ENCODE results near the gene SLC24A4.

Gene SLC24A4

GRCh38 chr14:92309968-92310530 lies 12.9 kb upstream of the SLC24A4 start:
- no peak for TF ChIP-seq EZH2phosphoT487 (IDR thresholded peaks at IDR 0.05; ENCODE audit: borderline replicate concordance)

GRCh38 chr14:92310776-92311375 lies 12.1 kb upstream of the SLC24A4 start:
- no peak overlapping the region for H2AFZ ChIP-seq (ENCODE audit: low read length)
- H3K9ac ChIP-seq (ENCODE audit: low read depth, low read length, poor library complexity, severe bottlenecking) = no peak overlapping the region
- H3K9me2 ChIP-seq (replicated peaks; ENCODE audit: low read depth, low read length) = no peaks in the 10 kb centered on the region
- H3F3A ChIP-seq (ENCODE audit: low read depth) = no peaks in the 10 kb centered on the region
- no peaks in the 10 kb centered on the region for H3K27me3 ChIP-seq (ENCODE audit: insufficient read depth, low read length, poor library complexity, severe bottlenecking)
- peaks cover 7% of the 10 kb centered on the region for H3K4me1 ChIP-seq (ENCODE audit: insufficient read depth, low read length, poor library complexity, severe bottlenecking)
- H3K4me2 ChIP-seq (ENCODE audit: low read depth, low read length, poor library complexity, severe bottlenecking) = no peak overlapping the region
- H3K36me3 ChIP-seq (ENCODE audit: insufficient read depth, low read length) = no peaks in the 10 kb centered on the region
- TF ChIP-seq EZH2phosphoT487 (IDR thresholded peaks at IDR 0.05; ENCODE audit: borderline replicate concordance) (no peak), CTCF (conservative IDR thresholded peaks at IDR 0.05; ENCODE audit: low read length) (no peak)
- H3K79me2 ChIP-seq (ENCODE audit: insufficient read depth, low read length) = no peaks in the 10 kb centered on the region
- no peaks in the 10 kb centered on the region for H3K9me3 ChIP-seq (ENCODE audit: insufficient read depth, low read depth, low read length)
- H3K4me3 ChIP-seq (ENCODE audit: low read length, poor library complexity, severe bottlenecking) = no peak overlapping the region
- H4K20me1 ChIP-seq (ENCODE audit: insufficient read depth, low read length, poor library complexity, severe bottlenecking) = no peaks in the 10 kb centered on the region

More at GRCh38 chr14:92309968-92310530, 12.9 kb upstream of the SLC24A4 start:
- Histone ChIP-seq H3K9me3 (ENCODE audit: insufficient read depth, low read depth, low read length) (no peaks in the 10 kb centered on the region), H3K9ac (ENCODE audit: low read depth, low read length, poor library complexity, severe bottlenecking) (no peak overlapping the region), H4K20me1 (ENCODE audit: insufficient read depth, low read length, poor library complexity, severe bottlenecking) (no peaks in the 10 kb centered on the region), H2AFZ (ENCODE audit: low read length) (no peak overlapping the region), H3K9me2 (replicated peaks; ENCODE audit: low read depth, low read length) (no peaks in the 10 kb centered on the region), H3F3A (ENCODE audit: low read depth) (no peaks in the 10 kb centered on the region), H3K4me1 (ENCODE audit: insufficient read depth, low read length, poor library complexity, severe bottlenecking) (peaks cover 7% of the 10 kb centered on the region), H3K4me2 (ENCODE audit: low read depth, low read length, poor library complexity, severe bottlenecking) (no peak overlapping the region), H3K27me3 (ENCODE audit: insufficient read depth, low read length, poor library complexity, severe bottlenecking) (no peaks in the 10 kb centered on the region), H3K36me3 (ENCODE audit: insufficient read depth, low read length) (no peaks in the 10 kb centered on the region), H3K4me3 (ENCODE audit: low read length, poor library complexity, severe bottlenecking) (no peak overlapping the region), H3K79me2 (ENCODE audit: insufficient read depth, low read length) (no peaks in the 10 kb centered on the region)

- Histone ChIP-seq H2AFZ (ENCODE audit: low read length) (no peak overlapping the region), H3K9ac (ENCODE audit: low read depth, low read length, poor library complexity, severe bottlenecking) (no peak overlapping the region), H3F3A (ENCODE audit: low read depth) (no peaks in the 10 kb centered on the region), H3K4me2 (ENCODE audit: low read depth, low read length, poor library complexity, severe bottlenecking) (no peak overlapping the region), H3K79me2 (ENCODE audit: insufficient read depth, low read length) (no peaks in the 10 kb centered on the region), H3K36me3 (ENCODE audit: insufficient read depth, low read length) (no peaks in the 10 kb centered on the region), H3K9me2 (replicated peaks; ENCODE audit: low read depth, low read length) (no peaks in the 10 kb centered on the region), H4K20me1 (ENCODE audit: insufficient read depth, low read length, poor library complexity, severe bottlenecking) (no peaks in the 10 kb centered on the region), H3K4me1 (ENCODE audit: insufficient read depth, low read length, poor library complexity, severe bottlenecking) (no peaks in the 10 kb centered on the region), H3K9me3 (ENCODE audit: insufficient read depth, low read depth, low read length) (no peaks in the 10 kb centered on the region), H3K27me3 (ENCODE audit: insufficient read depth, low read length, poor library complexity, severe bottlenecking) (no peaks in the 10 kb centered on the region), H3K4me3 (ENCODE audit: low read length, poor library complexity, severe bottlenecking) (no peak overlapping the region)
- TF ChIP-seq EZH2phosphoT487 (IDR thresholded peaks at IDR 0.05; ENCODE audit: borderline replicate concordance) (no peak), CTCF (conservative IDR thresholded peaks at IDR 0.05; ENCODE audit: low read length) (no peak)
Observed at GRCh38 chr14:92314182-92314581, 8.8 kb upstream of the SLC24A4 start.
